HUES48 (cell line): ENCODE results near the gene IL2.

Experiments
- H3K27ac ChIP-seq: one replicate; pipeline ENCODE4 v1.7.0; 2013; ENCODE audit warnings: low read depth, low read length, inconsistent platforms
- H3K27me3 ChIP-seq: 2 replicates; pipeline ENCODE4 v1.6.1; 2013; ENCODE audit warnings: mild to moderate bottlenecking, low read length; ENCODE audit not compliant: control insufficient read depth, insufficient read depth
- H3K36me3 ChIP-seq: 2 replicates; pipeline ENCODE4 v1.6.1; 2013; ENCODE audit warnings: low read length; ENCODE audit not compliant: control insufficient read depth, insufficient read depth
- H3K4me1 ChIP-seq: 2 replicates; pipeline ENCODE4 v1.6.1; 2013; ENCODE audit warnings: mild to moderate bottlenecking, low read length; ENCODE audit not compliant: control insufficient read depth, insufficient read depth
- H3K4me3 ChIP-seq: 2 replicates; pipeline ENCODE4 v1.5.1; 2013; ENCODE audit warnings: mild to moderate bottlenecking, low read depth, low read length
- H3K9ac ChIP-seq: 2 replicates; pipeline ENCODE4 v1.6.1; 2013; ENCODE audit warnings: mild to moderate bottlenecking, low read depth, low read length, moderate library complexity
- H3K9me3 ChIP-seq: 2 replicates; pipeline ENCODE4 v1.6.1; 2013; ENCODE audit warnings: low read length; ENCODE audit not compliant: control insufficient read depth, insufficient read depth

IL2 gene

DNA sequence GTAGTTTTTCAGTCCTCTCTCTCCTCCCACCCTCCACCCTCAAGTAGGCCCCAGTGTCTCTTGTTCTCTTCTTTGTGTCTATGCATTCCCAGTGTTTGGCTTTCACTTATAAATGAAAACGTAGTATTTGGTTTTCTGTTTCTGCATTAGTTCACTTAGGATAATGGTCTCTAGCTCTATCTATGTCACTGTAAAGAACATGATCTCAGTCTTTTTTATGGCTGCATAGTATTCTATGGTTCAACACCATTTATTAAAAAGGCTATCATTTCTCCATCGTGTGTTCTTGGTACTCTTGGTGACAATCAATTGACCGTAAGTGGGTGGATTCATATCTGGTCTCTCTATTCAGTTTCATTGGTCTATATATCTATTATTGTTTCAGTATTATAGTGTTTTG lies 18.7 kb upstream of the IL2 start:
- H3K27me3 ChIP-seq = no peaks in the 10 kb centered on the region
- no peaks in the 10 kb centered on the region for H3K9me3 ChIP-seq
- H3K36me3 ChIP-seq = no peaks in the 10 kb centered on the region
- no peak overlapping the region for H3K9ac ChIP-seq
- no peaks in the 10 kb centered on the region for H3K4me1 ChIP-seq
- no peak overlapping the region for H3K4me3 ChIP-seq
- no peak overlapping the region for H3K27ac ChIP-seq

DNA sequence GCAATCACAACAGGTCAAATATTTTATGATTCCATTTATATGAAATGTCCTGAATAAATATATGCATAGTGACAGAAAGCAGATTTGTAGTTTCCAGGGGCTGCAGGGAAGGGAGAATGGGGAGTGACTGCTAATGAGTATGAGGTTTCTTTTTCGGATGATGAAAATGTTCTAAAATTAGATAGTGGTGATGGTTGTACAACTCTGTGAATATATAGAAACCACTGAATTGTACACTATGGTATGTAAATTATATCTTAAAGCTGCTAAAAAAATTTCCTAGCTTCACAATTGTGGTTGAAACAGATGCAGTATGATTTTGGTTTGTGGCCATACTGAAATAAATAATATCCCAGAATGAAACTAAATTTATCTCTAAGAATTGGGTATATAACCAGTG lies 12.9 kb upstream of the IL2 start:
- H3K9ac ChIP-seq = no peak overlapping the region
- no peak overlapping the region for H3K4me3 ChIP-seq
- H3K9me3 ChIP-seq = peaks cover 11% of the 10 kb centered on the region
- H3K36me3 ChIP-seq = no peaks in the 10 kb centered on the region
- H3K27me3 ChIP-seq = no peaks in the 10 kb centered on the region
- no peaks in the 10 kb centered on the region for H3K4me1 ChIP-seq
- H3K27ac ChIP-seq = no peak overlapping the region

DNA sequence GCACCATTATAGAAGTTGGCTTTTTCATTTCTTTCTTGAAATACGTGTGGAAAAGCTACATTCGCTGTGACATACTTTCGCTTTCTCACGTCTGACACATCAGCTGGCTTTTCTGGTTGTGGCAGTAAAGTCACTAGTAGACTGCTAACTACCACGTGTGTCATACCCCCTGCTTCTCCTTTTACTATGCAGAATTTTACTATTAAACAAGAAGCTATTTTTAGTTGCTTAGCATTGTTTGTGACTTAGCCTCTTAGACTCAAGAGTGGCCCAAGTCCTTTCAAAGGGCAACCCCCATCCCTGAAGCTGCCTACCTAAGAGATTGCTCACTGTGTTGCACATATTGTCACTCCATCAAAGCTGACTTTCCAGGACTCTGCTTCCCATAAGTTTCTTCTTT lies 2.1 kb upstream of the IL2 start:
- H3K9me3 ChIP-seq = no peaks in the 10 kb centered on the region
- H3K27ac ChIP-seq = peak overlapping the region; percentile 36
- H3K4me3 ChIP-seq = no peak overlapping the region
- peaks cover 3% of the 10 kb centered on the region; the same call in 1 of the 2 replicates for H3K4me1 ChIP-seq
- no peak overlapping the region for H3K9ac ChIP-seq
- H3K36me3 ChIP-seq = no peaks in the 10 kb centered on the region
- H3K27me3 ChIP-seq = no peaks in the 10 kb centered on the region

DNA sequence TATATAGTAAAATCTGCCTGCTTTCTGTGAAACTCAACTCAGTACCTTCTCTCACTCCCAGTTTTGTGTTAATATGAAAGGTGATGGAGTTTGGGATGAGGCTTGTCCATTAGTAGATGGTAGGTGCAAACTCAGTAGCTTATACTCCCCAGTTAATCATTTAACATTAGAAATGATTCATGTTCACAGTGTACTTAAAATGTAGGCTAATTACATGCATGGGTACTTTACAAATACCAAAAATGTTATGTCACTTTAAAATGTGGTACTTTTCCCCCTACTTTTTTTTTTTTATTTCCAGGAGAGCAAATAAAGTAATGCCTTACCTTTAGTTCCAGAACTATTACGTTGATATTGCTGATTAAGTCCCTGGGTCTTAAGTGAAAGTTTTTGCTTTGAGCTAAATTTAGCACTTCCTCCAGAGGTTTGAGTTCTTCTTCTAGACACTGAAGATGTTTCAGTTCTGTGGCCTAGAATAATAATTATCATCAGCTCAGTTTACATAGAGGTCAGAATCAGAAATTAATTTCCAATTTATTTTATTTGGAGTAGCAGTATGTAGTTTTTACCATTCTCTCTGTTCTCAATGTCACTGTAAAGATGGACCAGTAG lies 3.0 kb downstream of the IL2 start:
- Histone ChIP-seq H3K27me3 (no peaks in the 10 kb centered on the region), H3K9me3 (no peaks in the 10 kb centered on the region), H3K9ac (no peak overlapping the region), H3K27ac (no peak overlapping the region), H3K4me3 (no peak overlapping the region), H3K36me3 (no peaks in the 10 kb centered on the region), H3K4me1 (no peaks in the 10 kb centered on the region)

DNA sequence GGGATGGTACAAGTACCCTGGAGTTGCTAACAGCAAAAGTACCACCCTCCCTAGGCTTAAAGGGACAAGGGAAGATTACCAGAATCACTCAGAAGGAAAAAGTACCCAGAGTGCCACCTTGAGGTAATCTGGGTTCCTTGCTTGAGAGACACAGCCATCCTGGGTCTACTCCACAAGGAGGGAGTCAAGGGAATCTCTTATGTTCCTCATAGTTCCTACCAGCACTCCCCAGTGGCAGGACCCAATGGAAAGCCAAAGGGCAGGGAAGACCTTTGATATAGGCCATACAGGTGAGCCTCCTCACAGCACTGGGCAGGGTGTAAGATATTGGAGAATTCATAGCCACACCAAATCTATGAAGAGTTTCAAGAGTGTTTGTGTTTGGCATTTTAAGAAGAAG lies 5.7 kb downstream of the IL2 start:
- H3K36me3 ChIP-seq = no peaks in the 10 kb centered on the region
- no peak overlapping the region for H3K27ac ChIP-seq
- no peaks in the 10 kb centered on the region for H3K9me3 ChIP-seq
- H3K27me3 ChIP-seq = no peaks in the 10 kb centered on the region
- no peaks in the 10 kb centered on the region for H3K4me1 ChIP-seq
- no peak overlapping the region for H3K4me3 ChIP-seq
- H3K9ac ChIP-seq = no peak overlapping the region

DNA sequence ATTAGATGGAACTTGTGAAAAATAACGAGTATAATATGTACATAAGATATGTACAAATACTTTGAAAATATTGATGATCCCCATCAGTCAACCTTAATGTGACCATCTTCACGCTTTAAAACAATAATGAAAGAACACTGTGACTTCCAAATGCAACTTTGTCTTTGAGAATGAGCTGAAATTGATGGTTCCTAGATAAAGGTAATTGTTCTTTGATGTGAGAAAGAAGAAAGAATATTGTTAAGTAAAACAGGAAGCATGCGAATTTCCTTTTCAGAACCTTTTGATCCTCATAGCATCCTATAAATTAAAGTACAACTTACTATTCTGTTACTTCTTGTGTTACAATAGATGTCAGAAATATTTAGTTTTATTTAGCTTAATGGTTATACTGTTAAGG lies 22.2 kb downstream of the IL2 start:
- H3K27ac ChIP-seq = no peak overlapping the region
- H3K4me1 ChIP-seq = no peaks in the 10 kb centered on the region
- H3K27me3 ChIP-seq = no peaks in the 10 kb centered on the region
- no peak overlapping the region for H3K9ac ChIP-seq
- no peaks in the 10 kb centered on the region for H3K36me3 ChIP-seq
- H3K9me3 ChIP-seq = no peaks in the 10 kb centered on the region
- H3K4me3 ChIP-seq = no peak overlapping the region

DNA sequence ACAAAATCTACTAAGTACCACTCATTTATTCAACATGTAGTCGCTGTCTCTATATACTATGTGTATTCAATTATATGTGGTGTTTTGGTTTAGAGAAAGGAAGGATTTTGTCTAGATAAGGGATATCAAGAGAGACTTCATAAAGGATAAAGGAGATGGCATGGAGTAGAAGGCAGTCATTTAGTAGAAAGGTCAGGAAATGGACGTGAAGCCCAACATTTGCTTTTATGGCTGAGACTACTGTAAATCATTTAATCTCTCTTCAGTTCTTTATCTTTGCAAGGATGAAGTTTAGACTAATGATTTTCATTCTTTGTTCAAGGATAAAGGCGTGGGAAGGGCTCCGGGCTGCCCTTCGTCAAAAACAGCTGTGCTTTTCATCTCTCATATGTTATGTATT lies 25.2 kb downstream of the IL2 start:
- Histone ChIP-seq H3K27ac (no peak overlapping the region), H3K36me3 (no peaks in the 10 kb centered on the region), H3K27me3 (no peaks in the 10 kb centered on the region), H3K9ac (no peak overlapping the region), H3K4me3 (no peak overlapping the region), H3K9me3 (no peaks in the 10 kb centered on the region), H3K4me1 (no peaks in the 10 kb centered on the region)

DNA sequence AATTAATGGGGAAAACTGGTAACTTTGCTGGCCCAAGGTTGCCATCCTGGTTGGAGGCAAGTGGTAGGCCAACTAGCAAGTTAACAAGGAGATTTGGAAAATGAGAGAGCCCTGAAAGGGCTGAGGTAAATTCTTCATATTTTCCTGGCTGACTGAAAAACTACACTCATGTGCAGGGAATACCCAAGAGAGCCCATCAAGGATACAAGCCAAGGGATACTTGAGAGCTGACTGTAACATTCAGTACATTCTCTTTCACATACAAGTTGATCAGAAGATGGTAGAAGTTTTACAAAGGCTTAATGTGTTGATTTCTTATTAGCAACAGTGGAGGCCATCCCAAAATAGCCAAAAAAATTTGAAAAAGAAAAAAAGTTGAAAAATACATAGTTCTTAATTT lies 33.3 kb downstream of the IL2 start:
- H3K27ac ChIP-seq = no peak overlapping the region
- H3K9me3 ChIP-seq = no peaks in the 10 kb centered on the region
- no peaks in the 10 kb centered on the region for H3K27me3 ChIP-seq
- no peak overlapping the region for H3K9ac ChIP-seq
- no peaks in the 10 kb centered on the region for H3K4me1 ChIP-seq
- H3K36me3 ChIP-seq = no peaks in the 10 kb centered on the region
- H3K4me3 ChIP-seq = no peak overlapping the region

DNA sequence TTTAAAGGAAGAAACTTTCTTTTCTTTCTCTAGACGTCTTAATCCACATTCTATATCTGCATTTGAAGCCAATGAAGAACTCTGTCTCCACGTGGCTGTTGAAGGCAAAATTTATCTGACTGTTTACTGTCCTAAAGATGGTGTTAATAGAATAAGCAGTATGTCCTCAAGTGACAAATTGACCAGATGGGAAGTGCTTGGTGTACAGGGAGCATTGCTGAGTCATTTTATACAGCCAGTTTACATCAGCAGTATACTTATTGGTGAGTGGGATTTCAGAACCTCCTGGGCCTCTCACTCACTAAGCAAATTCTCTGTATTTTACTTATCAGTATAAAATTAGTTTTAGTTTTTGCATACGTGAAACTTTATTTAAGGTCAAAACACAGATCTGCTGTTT lies 44.0 kb downstream of the IL2 start:
- no peaks in the 10 kb centered on the region; the same call in 1 of the 2 replicates for H3K4me1 ChIP-seq
- H3K27ac ChIP-seq = no peak overlapping the region
- H3K27me3 ChIP-seq = no peaks in the 10 kb centered on the region
- no peak overlapping the region for H3K9ac ChIP-seq
- no peaks in the 10 kb centered on the region for H3K36me3 ChIP-seq
- H3K4me3 ChIP-seq = no peak overlapping the region
- no peaks in the 10 kb centered on the region for H3K9me3 ChIP-seq

DNA sequence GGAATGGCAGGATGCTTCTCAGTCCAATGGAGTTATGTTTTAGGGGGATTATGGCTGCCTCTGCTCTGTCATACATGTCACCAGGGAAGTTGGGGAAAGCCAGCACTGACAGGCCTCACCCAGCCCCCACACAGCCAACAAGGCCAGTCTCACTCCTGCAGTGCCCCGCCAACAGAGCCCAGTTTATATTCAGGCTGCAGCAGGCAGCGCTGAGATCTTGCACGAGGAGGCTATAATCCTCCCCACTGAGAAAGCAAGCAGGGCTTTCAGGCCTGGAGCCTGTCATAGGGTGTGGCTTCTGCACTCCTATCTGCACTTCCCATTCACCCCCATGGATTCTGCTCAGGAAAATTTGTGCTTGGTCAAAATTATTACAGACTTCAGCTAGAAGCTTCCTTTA lies 52.7 kb downstream of the IL2 start:
- Histone ChIP-seq H3K4me3 (no peak overlapping the region), H3K27ac (no peak overlapping the region), H3K36me3 (no peaks in the 10 kb centered on the region), H3K9me3 (no peaks in the 10 kb centered on the region), H3K4me1 (no peaks in the 10 kb centered on the region), H3K27me3 (no peaks in the 10 kb centered on the region), H3K9ac (no peak overlapping the region)
